ENCODE measurements around the gene AVEN.

The AVEN gene

GRCh38 chr15:33908406-33908805 is 130.6 kb downstream of the AVEN start:
- H3K9me3 ChIP-seq (ENCODE audit: low read length) = no peaks in the 10 kb centered on the region
- H3K36me3 ChIP-seq (ENCODE audit: insufficient read depth, low read length) = no peaks in the 10 kb centered on the region
- H3K9ac ChIP-seq (ENCODE audit: low read length) = no peak overlapping the region
- H3K27ac ChIP-seq (ENCODE audit: low read depth, low read length) = no peak overlapping the region
- no peaks in the 10 kb centered on the region for H3K27me3 ChIP-seq (ENCODE audit: control insufficient read depth in 1 of 2, insufficient read depth in 2 of 2, low read length in 2 of 2)
- no peaks in the 10 kb centered on the region for H3K4me1 ChIP-seq (ENCODE audit: insufficient read depth, low read length)
- no peak overlapping the region for H3K4me3 ChIP-seq (ENCODE audit: low read depth in 1 of 2, low read length in 2 of 2)

- Histone ChIP-seq H3K27me3 (ENCODE audit: control insufficient read depth in 1 of 2, insufficient read depth in 2 of 2, low read length in 2 of 2) (no peaks in the 10 kb centered on the region), H3K4me1 (ENCODE audit: insufficient read depth, low read length) (no peaks in the 10 kb centered on the region), H3K9ac (ENCODE audit: low read length) (no peak overlapping the region), H3K4me3 (ENCODE audit: low read depth in 1 of 2, low read length in 2 of 2) (no peak overlapping the region), H3K9me3 (ENCODE audit: low read length) (no peaks in the 10 kb centered on the region), H3K36me3 (ENCODE audit: insufficient read depth, low read length) (no peaks in the 10 kb centered on the region), H3K27ac (ENCODE audit: low read depth, low read length) (no peak overlapping the region)
Observed at GRCh38 chr15:33907326-33907725, 131.7 kb downstream of the AVEN start.

- Histone ChIP-seq H3K36me3 (ENCODE audit: insufficient read depth, low read length) (no peaks in the 10 kb centered on the region), H3K4me3 (ENCODE audit: low read depth in 1 of 2, low read length in 2 of 2) (no peak overlapping the region), H3K4me1 (ENCODE audit: insufficient read depth, low read length) (no peaks in the 10 kb centered on the region), H3K9me3 (ENCODE audit: low read length) (no peaks in the 10 kb centered on the region), H3K27ac (ENCODE audit: low read depth, low read length) (no peak overlapping the region), H3K27me3 (ENCODE audit: control insufficient read depth in 1 of 2, insufficient read depth in 2 of 2, low read length in 2 of 2) (no peaks in the 10 kb centered on the region), H3K9ac (ENCODE audit: low read length) (no peak overlapping the region)
Observed at GRCh38 chr15:33903661-33904060, 135.3 kb downstream of the AVEN start.

- Histone ChIP-seq H3K9me3 (ENCODE audit: low read length) (no peaks in the 10 kb centered on the region), H3K9ac (ENCODE audit: low read length) (no peak overlapping the region), H3K36me3 (ENCODE audit: insufficient read depth, low read length) (no peaks in the 10 kb centered on the region), H3K27ac (ENCODE audit: low read depth, low read length) (no peak overlapping the region), H3K4me3 (ENCODE audit: low read depth in 1 of 2, low read length in 2 of 2) (no peak overlapping the region), H3K4me1 (ENCODE audit: insufficient read depth, low read length) (no peaks in the 10 kb centered on the region), H3K27me3 (ENCODE audit: control insufficient read depth in 1 of 2, insufficient read depth in 2 of 2, low read length in 2 of 2) (no peaks in the 10 kb centered on the region)
Observed at GRCh38 chr15:33902043-33902442, 137.0 kb downstream of the AVEN start.

- Histone ChIP-seq H3K36me3 (ENCODE audit: insufficient read depth, low read length) (no peaks in the 10 kb centered on the region), H3K27ac (ENCODE audit: low read depth, low read length) (no peak overlapping the region), H3K27me3 (ENCODE audit: control insufficient read depth in 1 of 2, insufficient read depth in 2 of 2, low read length in 2 of 2) (no peaks in the 10 kb centered on the region), H3K4me1 (ENCODE audit: insufficient read depth, low read length) (no peaks in the 10 kb centered on the region), H3K4me3 (ENCODE audit: low read depth in 1 of 2, low read length in 2 of 2) (no peak overlapping the region), H3K9ac (ENCODE audit: low read length) (no peak overlapping the region), H3K9me3 (ENCODE audit: low read length) (no peaks in the 10 kb centered on the region)
Observed at GRCh38 chr15:33894193-33894592, 144.8 kb downstream of the AVEN start.

- Histone ChIP-seq H3K27ac (ENCODE audit: low read depth, low read length) (no peak overlapping the region), H3K4me1 (ENCODE audit: insufficient read depth, low read length) (no peaks in the 10 kb centered on the region), H3K27me3 (ENCODE audit: control insufficient read depth in 1 of 2, insufficient read depth in 2 of 2, low read length in 2 of 2) (no peaks in the 10 kb centered on the region), H3K9ac (ENCODE audit: low read length) (no peak overlapping the region), H3K4me3 (ENCODE audit: low read depth in 1 of 2, low read length in 2 of 2) (no peak overlapping the region), H3K9me3 (ENCODE audit: low read length) (no peaks in the 10 kb centered on the region), H3K36me3 (ENCODE audit: insufficient read depth, low read length) (no peaks in the 10 kb centered on the region)
Observed at GRCh38 chr15:33888176-33888575, 150.8 kb downstream of the AVEN start.

- H3K27me3 ChIP-seq (ENCODE audit: control insufficient read depth in 1 of 2, insufficient read depth in 2 of 2, low read length in 2 of 2) = no peaks in the 10 kb centered on the region
- no peaks in the 10 kb centered on the region for H3K9me3 ChIP-seq (ENCODE audit: low read length)
- H3K36me3 ChIP-seq (ENCODE audit: insufficient read depth, low read length) = no peaks in the 10 kb centered on the region
- no peak overlapping the region for H3K27ac ChIP-seq (ENCODE audit: low read depth, low read length)
- no peaks in the 10 kb centered on the region for H3K4me1 ChIP-seq (ENCODE audit: insufficient read depth, low read length)
- H3K9ac ChIP-seq (ENCODE audit: low read length) = no peak overlapping the region
- H3K4me3 ChIP-seq (ENCODE audit: low read depth in 1 of 2, low read length in 2 of 2) = no peak overlapping the region
Observed at GRCh38 chr15:33882921-33883320, 156.1 kb downstream of the AVEN start.

GRCh38 chr15:33874156-33874555 is 164.8 kb downstream of the AVEN start:
- Histone ChIP-seq H3K27me3 (ENCODE audit: control insufficient read depth in 1 of 2, insufficient read depth in 2 of 2, low read length in 2 of 2) (no peaks in the 10 kb centered on the region), H3K9me3 (ENCODE audit: low read length) (no peaks in the 10 kb centered on the region), H3K9ac (ENCODE audit: low read length) (no peak overlapping the region), H3K4me3 (ENCODE audit: low read depth in 1 of 2, low read length in 2 of 2) (no peak overlapping the region), H3K27ac (ENCODE audit: low read depth, low read length) (no peak overlapping the region), H3K4me1 (ENCODE audit: insufficient read depth, low read length) (no peaks in the 10 kb centered on the region), H3K36me3 (ENCODE audit: insufficient read depth, low read length) (no peaks in the 10 kb centered on the region)

GRCh38 chr15:33872416-33873106 is 166.4 kb downstream of the AVEN start:
- H3K9me3 ChIP-seq (ENCODE audit: low read length) = no peaks in the 10 kb centered on the region
- H3K9ac ChIP-seq (ENCODE audit: low read length) = no peak overlapping the region
- no peak overlapping the region for H3K27ac ChIP-seq (ENCODE audit: low read depth, low read length)
- H3K4me3 ChIP-seq (ENCODE audit: low read depth in 1 of 2, low read length in 2 of 2) = no peak overlapping the region
- H3K4me1 ChIP-seq (ENCODE audit: insufficient read depth, low read length) = no peaks in the 10 kb centered on the region
- no peaks in the 10 kb centered on the region for H3K36me3 ChIP-seq (ENCODE audit: insufficient read depth, low read length)
- H3K27me3 ChIP-seq (ENCODE audit: control insufficient read depth in 1 of 2, insufficient read depth in 2 of 2, low read length in 2 of 2) = no peaks in the 10 kb centered on the region

- H3K27ac ChIP-seq (ENCODE audit: low read depth, low read length) = no peak overlapping the region
- H3K9me3 ChIP-seq (ENCODE audit: low read length) = no peaks in the 10 kb centered on the region
- no peak overlapping the region for H3K9ac ChIP-seq (ENCODE audit: low read length)
- H3K4me3 ChIP-seq (ENCODE audit: low read depth in 1 of 2, low read length in 2 of 2) = no peak overlapping the region
- H3K4me1 ChIP-seq (ENCODE audit: insufficient read depth, low read length) = no peaks in the 10 kb centered on the region
- H3K27me3 ChIP-seq (ENCODE audit: control insufficient read depth in 1 of 2, insufficient read depth in 2 of 2, low read length in 2 of 2) = no peaks in the 10 kb centered on the region
- H3K36me3 ChIP-seq (ENCODE audit: insufficient read depth, low read length) = peaks cover 3% of the 10 kb centered on the region
Observed at GRCh38 chr15:33871980-33872379, 167.0 kb downstream of the AVEN start.

- Histone ChIP-seq H3K9ac (ENCODE audit: low read length) (no peak overlapping the region), H3K27me3 (ENCODE audit: control insufficient read depth in 1 of 2, insufficient read depth in 2 of 2, low read length in 2 of 2) (no peaks in the 10 kb centered on the region), H3K4me3 (ENCODE audit: low read depth in 1 of 2, low read length in 2 of 2) (no peak overlapping the region), H3K27ac (ENCODE audit: low read depth, low read length) (no peak overlapping the region), H3K9me3 (ENCODE audit: low read length) (no peaks in the 10 kb centered on the region), H3K4me1 (ENCODE audit: insufficient read depth, low read length) (peaks cover 7% of the 10 kb centered on the region), H3K36me3 (ENCODE audit: insufficient read depth, low read length) (peaks cover 13% of the 10 kb centered on the region)
Observed at GRCh38 chr15:33866101-33866737, 172.8 kb downstream of the AVEN start.

GRCh38 chr15:33865416-33865815 is 173.6 kb downstream of the AVEN start:
- Histone ChIP-seq H3K36me3 (ENCODE audit: insufficient read depth, low read length) (peaks cover 13% of the 10 kb centered on the region), H3K27ac (ENCODE audit: low read depth, low read length) (no peak overlapping the region), H3K9ac (ENCODE audit: low read length) (no peak overlapping the region), H3K4me3 (ENCODE audit: low read depth in 1 of 2, low read length in 2 of 2) (no peak overlapping the region), H3K27me3 (ENCODE audit: control insufficient read depth in 1 of 2, insufficient read depth in 2 of 2, low read length in 2 of 2) (no peaks in the 10 kb centered on the region), H3K9me3 (ENCODE audit: low read length) (no peaks in the 10 kb centered on the region), H3K4me1 (ENCODE audit: insufficient read depth, low read length) (peaks cover 7% of the 10 kb centered on the region)

All from muscle layer of colon (tissue), 2 donors.